HG03520 (cell line): ENCODE results near the gene RADIL.
"Not testable (repeated sequence)": the region's sequence is repeated elsewhere in the genome, so short reads cannot be mapped to it uniquely, and the experiment has no call there.

Experiments
- ATAC-seq: cut with Tn5 transposase; IDR thresholded peaks from one replicate; pipeline ENCODE4 v1.9.1; 2021; ENCODE audit warnings: mild to moderate bottlenecking, moderate library complexity; ENCODE audit not compliant: unreplicated experiment

RADIL gene, protein sequence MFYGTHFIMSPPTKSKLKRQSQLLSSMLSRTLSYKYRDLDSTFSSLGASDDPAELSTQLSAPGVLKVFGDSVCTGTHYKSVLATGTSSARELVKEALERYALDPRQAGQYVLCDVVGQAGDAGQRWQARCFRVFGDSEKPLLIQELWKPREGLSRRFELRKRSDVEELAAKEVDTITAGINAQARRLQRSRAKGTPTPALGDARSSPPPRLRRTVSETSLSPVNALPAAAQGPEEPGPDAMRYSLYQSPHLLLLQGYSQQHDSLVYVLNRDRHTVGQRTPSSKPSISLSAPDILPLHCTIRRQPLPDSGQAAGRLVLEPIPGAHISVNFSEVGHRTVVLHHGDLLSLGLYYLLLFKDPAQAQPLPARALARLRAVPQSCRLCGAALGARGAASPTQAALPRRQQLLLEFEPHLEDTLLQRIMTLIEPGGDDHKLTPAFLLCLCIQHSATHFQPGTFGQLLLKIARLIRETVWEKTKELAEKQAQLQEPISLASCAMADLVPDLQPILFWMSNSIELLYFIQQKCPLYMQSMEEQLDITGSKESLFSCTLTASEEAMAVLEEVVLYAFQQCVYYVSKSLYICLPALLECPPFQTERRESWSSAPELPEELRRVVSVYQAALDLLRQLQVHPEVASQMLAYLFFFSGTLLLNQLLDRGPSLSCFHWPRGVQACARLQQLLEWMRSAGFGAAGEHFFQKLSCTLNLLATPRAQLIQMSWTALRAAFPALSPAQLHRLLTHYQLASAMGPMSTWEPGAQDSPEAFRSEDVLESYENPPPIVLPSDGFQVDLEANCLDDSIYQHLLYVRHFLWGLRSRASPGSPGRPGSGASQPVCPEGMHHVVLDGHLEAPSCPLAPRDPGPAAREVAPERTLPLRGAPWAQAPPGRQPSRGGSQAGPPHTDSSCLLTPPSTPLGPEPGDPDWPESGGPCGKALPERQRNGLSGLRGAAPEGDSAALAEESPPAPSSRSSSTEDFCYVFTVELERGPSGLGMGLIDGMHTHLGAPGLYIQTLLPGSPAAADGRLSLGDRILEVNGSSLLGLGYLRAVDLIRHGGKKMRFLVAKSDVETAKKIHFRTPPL

GRCh38 chr7:4883372-4884144 lies at the start of gene RADIL:
Gene RADIL (minus strand): TSS chr7:4883716. CDS start chr7:4878139, 5,577 bp downstream.
- no peak for ATAC-seq

DNA sequence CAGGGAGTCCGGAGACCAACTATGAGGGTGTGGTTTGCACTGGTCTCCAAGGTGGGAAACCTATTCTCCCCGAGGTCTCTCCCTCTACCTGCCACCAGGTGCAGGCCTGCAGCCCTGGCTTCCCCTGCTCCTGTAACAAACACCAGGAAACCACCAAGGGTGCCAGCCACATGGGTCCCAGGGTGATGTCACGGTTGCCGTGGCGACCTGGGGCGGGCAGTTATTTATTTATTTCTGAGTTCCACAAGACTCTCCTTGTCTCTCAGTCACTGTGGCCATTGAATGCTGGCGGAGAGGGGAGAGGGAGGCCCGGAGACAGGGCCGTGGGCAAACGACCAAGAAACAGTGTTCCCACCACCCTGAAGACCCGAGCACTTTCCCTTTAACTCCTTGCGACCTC lies 48.4 kb upstream of the RADIL start:
- ATAC-seq = no peak

GRCh38 chr7:4929005-4929404 lies 45.5 kb upstream of the RADIL start:
- no peak for ATAC-seq

GRCh38 chr7:4928445-4928844 lies 44.9 kb upstream of the RADIL start:
- ATAC-seq = no peak

- ATAC-seq = no peak
Observed at GRCh38 chr7:4919969-4920766, 36.7 kb upstream of the RADIL start.

- ATAC-seq = no peak
Observed at GRCh38 chr7:4916113-4916512, 32.6 kb upstream of the RADIL start.

DNA sequence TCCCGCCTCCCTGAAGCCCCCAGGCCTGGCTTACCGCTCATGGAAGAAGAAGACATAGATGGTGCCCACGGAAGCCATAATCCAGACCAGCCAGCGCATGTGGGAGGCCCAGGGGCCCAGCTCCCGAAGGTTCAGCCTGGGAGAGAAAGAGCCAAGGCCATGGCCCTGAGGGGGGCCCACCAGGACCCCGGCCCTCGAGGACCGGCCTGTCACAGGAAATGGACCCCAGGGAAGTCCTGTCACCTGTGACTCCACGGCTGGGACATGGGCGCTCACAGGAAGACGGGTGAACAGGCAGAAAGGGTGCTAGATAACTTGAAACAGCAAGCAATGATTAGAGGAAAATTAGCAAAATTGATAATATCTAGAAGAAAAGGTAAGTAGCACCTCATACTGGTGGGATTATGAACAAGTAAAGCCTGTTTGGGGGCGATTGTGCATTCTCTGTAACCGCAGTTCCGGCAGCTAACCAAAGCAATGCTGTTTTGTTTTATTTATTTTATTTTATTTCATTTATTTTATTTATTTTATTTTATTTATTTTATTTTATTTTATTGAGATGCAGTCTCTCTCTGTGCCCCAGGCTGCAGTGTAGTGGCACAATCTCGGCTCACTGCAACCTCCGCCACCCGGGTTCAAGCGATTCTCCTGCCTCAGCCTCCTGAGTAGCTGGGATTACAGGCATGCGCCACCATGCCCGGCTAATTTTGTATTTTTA lies 27.8 kb upstream of the RADIL start:
- ATAC-seq = no peak

GRCh38 chr7:4906682-4907081 lies 23.2 kb upstream of the RADIL start:
- no peak for ATAC-seq

- no peak for ATAC-seq
Observed at GRCh38 chr7:4905171-4905570, 21.7 kb upstream of the RADIL start.

DNA sequence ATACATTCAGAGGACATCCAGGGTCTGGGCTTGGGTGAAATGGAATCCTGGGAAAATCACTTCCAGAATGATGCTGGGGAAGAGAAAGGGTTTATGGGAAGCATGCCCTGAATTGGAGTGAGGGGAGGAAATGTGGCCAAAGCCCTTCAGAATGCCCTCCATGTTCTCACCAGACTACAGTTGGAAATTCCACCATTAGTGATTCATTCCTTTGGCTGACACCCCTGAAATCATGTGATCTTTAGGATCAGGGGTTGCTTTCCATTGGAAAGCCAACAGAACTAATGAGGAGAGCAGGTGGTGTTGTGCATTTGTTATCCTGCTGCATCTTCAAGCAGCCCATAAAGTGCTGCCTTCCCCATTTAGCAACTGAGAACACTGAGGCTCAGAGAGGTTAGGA lies 20.8 kb upstream of the RADIL start:
- no peak for ATAC-seq

- ATAC-seq = no peak
Observed at GRCh38 chr7:4895766-4896165, 12.2 kb upstream of the RADIL start.

DNA sequence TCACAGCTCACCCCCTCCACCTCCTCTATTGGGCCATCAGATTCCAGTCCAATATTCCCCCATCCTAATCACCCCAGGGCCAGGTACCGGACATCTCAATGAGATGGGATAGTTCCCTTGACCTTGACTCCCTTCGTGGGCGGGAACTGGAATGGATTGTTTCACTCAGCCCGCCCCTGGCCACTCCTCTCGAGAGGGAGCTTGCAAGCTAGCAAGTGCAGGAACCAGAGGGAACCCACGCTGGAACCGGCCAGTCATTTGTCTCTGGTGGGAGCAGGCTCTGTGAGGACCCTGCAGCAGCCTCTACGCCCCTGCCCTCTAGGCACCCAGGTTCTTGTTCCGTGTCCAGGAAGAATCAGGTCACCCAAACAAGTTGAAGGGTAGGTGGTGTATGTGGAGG lies 11.0 kb upstream of the RADIL start:
- no peak for ATAC-seq

DNA sequence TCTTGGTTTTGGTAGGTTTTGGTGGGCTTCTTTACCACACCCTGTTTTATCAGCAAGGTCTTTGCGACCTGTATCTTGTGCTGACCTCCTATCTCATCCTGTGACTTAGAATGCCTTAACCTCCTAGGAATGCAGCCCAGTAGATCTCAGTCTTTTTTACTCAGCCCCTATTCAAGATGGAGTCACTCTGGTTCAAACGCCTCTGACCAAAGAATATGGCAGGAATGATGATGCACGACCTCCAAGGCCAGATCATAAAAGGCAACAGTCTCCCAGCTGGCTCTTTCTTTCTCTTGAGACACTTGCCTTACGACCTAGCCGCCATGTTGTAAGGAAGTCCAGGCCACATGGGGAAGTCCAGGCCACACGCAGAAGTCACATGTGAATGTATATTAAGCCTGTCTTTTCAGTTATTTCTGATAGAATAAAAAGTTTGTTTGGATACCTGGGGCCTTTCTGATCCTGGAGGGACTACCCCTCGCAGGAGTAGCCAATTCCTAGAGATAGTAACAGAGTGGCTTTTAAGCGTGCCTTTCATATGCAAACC lies 10.5 kb upstream of the RADIL start:
- ATAC-seq = no peak

- not testable (repeated sequence) for ATAC-seq
Observed at GRCh38 chr7:4893188-4893587, 9.7 kb upstream of the RADIL start.

GRCh38 chr7:4891522-4891921 lies 8.0 kb upstream of the RADIL start:
- ATAC-seq = not testable (repeated sequence)

- no peak for ATAC-seq
Observed at GRCh38 chr7:4889682-4890081, 6.2 kb upstream of the RADIL start.

- ATAC-seq = no peak
Observed at GRCh38 chr7:4888161-4888560, 4.6 kb upstream of the RADIL start.

GRCh38 chr7:4886671-4887070 lies 3.2 kb upstream of the RADIL start:
- ATAC-seq = no peak

DNA sequence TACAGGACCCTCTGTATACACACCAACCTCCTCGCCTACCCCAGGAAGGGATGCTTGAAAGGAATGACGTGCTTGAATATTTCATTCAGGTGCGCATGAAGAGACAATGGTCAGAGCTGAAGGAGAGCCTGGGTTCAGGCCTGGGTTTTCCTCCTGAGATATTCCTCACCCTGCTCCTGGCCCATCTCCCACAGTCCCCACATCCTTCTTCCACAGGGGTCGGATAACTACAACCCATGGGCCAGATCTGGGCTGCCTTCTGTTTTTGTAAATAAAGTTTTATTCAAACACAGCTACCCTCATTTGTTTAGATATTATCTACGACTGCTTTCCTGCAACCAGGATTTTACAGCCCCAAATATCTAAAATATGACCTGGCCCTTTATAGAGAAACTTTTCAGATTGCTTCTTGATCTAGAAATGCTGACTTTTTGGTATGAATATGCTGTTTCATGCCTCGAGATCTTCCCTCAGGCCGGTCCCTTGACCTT lies 1.8 kb upstream of the RADIL start:
- ATAC-seq = no peak
